Medulla oblongata (tissue), 1 donor: ENCODE measurements around the gene CD274.

Experiments used
- DNase-seq: peaks from one replicate; pipeline ENCODE4 v3.0.0-alpha.2; 2015; ENCODE audit errors: extremely low spot score

Gene CD274

DNA sequence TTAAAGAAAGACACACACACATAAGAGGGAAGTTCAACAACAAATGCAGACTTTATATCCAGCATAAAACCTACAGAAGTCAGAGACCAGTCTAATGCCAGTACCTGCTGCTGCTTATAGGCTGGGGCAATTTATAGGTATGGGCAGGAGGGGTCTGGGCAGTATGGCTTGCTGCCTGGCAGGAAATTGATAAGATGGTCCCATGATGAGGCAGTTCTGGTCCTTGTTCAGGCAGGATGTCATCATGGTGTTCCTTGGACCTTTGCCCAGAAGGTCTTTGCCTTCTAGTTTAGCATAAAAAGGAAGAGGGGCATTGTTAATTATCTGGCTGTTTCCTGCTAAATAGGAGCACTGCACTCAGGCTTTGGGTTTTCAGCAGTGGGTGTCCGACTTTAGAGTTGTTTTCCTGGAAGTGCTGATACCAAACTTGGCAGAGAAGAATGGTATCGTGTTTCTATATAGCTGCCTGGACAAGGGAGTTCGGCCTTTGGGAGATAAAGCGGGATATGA lies 49.6 kb downstream of the CD274 start:
- DNase-seq, result no peak

GRCh38 chr9:5500441-5501235 lies 50.3 kb downstream of the CD274 start:
- no peak for DNase-seq

GRCh38 chr9:5502553-5502952 lies 52.2 kb downstream of the CD274 start:
- no peak for DNase-seq

DNA sequence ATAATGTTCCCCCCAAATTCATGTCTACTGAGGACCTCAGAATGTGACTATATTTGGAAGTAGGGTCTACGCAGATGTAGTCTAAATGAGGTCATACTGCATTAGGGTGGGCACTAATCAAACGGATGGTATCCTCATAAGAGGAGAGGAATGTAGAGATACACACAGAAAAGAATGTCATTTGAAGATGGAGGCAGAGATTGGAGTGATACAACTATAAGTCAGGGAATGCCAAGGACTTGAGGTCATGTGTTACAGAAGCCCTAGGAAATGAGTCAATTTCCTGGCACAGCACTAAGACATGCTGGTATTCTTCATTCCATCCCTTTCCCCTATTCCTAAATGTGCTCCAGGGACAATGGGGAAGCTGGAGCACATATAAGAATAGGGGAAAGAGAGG lies 59.2 kb downstream of the CD274 start:
- no peak for DNase-seq

DNA sequence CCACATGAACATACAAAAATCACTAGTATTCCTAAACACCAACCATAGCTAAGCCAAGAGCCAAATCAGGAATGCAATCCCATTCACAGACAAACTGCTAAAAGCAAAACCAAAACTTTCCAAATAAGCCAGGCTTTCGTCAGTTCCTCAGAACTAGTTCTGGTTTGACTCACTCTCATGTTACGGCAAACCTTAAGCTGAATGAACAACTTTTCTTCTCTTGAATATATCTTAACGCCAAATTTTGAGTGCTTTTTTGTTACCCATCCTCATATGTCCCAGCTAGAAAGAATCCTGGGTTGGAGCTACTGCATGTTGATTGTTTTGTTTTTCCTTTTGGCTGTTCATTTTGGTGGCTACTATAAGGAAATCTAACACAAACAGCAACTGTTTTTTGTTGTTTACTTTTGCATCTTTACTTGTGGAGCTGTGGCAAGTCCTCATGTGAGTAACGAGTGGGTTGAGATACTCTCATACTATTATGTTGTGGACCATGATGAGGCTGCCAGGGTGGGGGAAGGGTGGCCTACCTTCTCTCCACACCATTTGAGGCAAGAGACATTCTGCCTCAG lies 60.1 kb downstream of the CD274 start, which contains the start of gene PDCD1LG2:
PDCD1LG2 (plus strand) TSS at position 172 of the 572 bp plus-strand sequence. CDS start 12,016 bp downstream, outside the sequence.
- peak; percentile 74 for DNase-seq

GRCh38 chr9:5510989-5511388 lies 60.6 kb downstream of the CD274 start:
- DNase-seq, result no peak

DNA sequence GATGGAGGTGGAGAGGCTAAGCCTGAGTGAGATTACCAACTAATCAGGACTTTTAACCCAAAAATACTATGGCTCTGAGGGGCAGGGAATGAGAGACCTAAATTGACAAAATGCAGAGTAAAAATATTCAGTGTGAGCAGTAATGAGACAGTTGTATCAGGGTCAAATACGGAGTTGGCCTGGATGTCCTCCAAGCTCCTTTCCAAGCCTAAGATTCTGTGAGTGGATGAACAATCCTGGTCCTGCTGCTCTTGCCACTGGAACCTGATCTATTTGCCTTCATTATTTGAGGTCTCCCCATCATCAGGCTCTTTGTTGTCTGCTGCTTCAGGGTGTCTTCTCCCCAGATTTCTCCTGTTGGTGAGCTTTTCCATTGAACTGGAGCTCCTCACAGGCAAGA lies 61.1 kb downstream of the CD274 start:
- DNase-seq, result no peak

- DNase-seq, result no peak
These were observed 61.7 kb downstream of the CD274 start for GRCh38 chr9:5511935-5512580.

GRCh38 chr9:5512658-5513452 lies 62.5 kb downstream of the CD274 start:
- DNase-seq, result no peak

- no peak for DNase-seq
These were observed 63.7 kb downstream of the CD274 start for GRCh38 chr9:5513966-5514616.

- no peak for DNase-seq
These were observed 64.4 kb downstream of the CD274 start for GRCh38 chr9:5514617-5515260.

DNA sequence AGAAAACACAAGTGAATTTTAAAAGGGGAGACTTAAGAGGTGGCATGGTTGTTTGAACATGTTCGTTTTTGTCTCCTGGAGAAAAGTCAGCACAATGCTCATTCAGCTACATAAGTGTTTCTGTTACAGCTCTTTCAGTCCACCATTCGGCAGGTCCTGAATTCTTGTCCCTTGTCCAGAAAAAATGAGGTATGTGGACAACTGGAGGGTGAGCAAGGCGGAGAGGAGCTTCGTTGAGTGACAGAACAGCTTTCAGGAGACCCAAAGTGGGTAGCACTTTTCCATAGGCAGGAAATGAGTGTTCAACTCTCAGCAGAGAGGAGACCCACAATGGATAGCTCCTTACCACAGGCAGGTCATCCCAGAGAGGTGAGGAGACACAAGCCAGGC lies 64.9 kb downstream of the CD274 start:
- DNase-seq, result no peak

DNA sequence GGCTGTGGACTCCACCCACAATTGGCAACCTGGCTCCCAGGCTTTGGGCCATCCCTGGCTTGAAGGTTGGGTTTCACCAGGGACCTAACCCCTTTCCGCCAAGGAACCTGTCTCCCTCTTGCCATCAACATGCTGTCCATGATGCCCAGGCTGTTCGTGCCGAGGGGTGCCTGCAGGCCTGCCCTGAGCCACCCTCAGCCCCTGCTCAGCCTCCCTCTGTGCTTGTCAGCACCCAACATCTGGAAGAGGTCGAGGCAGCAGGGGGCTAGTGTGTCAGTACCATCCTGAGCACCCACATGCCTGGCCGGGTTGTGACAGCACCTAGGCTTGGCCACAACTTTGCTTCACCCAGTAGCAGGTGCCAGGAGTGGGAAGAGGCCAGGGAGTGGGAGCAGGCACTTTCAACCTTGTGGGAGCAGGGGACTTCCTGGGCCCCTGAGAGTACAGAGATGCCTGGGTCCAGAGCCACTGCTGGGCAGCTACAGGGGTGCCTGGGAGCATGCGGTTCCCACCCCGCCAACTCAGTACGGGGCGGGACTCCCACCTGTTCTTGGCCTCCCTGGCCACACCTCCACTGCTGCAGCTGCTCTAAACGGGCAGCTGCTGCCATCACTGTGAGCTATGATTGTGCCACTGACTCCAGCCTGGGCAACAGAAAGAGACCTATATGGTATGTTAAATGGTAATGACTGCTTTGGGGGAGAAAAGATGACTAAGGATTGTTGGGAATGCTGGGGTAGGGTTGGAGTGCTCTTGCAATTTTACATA lies 66.3 kb downstream of the CD274 start:
- no peak for DNase-seq

DNA sequence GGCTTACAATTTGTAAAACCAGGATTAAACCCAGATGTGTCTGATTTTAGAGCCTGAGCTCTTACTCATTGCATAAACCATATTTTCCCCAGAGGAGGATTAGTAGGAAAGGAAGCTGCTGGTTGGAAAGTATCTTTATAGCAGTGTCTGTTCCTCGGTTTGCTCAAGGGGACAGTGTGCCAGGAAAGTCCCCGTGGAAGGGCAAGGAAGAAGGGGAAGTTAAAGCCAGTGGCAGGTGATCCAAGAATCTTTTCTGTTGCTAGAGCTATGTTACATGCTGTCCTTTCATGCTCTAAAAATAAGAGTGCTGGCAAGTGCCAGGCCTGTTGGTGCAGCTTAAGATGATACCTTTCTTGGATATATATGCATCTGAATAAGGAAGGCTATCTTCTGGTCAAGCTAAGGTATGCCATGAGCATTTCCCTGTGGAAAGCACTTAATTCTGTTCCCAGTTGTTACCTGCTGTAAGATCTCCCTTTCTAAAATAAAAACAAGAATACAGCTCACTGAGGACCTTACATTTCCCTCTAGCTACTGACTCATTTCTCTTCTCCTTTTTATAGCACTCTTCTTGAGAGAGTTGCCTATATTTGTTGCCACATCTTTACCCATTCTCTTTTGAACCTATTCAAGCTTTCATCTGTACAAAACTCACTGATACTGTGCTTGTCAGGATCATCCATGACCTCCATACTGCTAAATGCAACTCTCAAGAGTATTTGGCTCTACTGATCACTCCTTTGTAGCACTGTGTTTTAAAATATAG lies 68.0 kb downstream of the CD274 start:
- DNase-seq, result no peak

- no peak for DNase-seq
These were observed 68.6 kb downstream of the CD274 start for GRCh38 chr9:5518937-5519319.
